Endometrium (tissue), 2 donors: ENCODE results near the gene IGF2BP3.

Experiments used
- FAIRE-seq: peaks from 2 replicates; lab custom pipeline; 2012; peaks lifted over from hg19 to GRCh38; lab: Jason Lieb, UNC
- donor health status: control.
- donor health status: control.

Gene IGF2BP3

DNA sequence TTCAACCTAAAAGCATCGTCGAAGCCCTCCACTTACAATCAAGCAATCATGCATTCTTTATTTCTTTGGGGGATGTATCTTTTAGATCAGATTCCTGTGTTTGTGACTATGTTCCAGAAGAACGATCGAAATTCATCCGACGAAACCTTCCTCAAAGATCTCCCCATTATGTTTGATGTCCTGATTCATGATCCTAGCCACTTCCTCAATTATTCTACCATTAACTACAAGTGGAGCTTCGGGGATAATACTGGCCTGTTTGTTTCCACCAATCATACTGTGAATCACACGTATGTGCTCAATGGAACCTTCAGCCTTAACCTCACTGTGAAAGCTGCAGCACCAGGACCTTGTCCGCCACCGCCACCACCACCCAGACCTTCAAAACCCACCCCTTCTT lies 209.9 kb downstream of the IGF2BP3 start:
- FAIRE-seq = no peak
